H9 (cell line): ENCODE results near the gene CRY2. TPM values are rescaled to one million over a fixed set of nuclear protein-coding genes. Genes with fewer than 3 reads are reported as not detected.

ENCODE experiments used
- DNase-seq: peaks from one replicate; pipeline ENCODE4 v3.0.0-alpha.2; 2017
- H2AFZ ChIP-seq: one replicate; pipeline ENCODE4 v1.6.1; 2013; ENCODE audit warnings: mild to moderate bottlenecking, low read length, control low read depth, moderate library complexity
- H2AK5ac ChIP-seq: 2 replicates; pipeline ENCODE4 v1.6.1; 2013; ENCODE audit warnings: low read length, control low read depth, mixed read lengths; ENCODE audit not compliant: insufficient read length
- H2BK120ac ChIP-seq: one replicate; pipeline ENCODE4 v1.6.1; 2013; ENCODE audit warnings: low read depth, mild to moderate bottlenecking, low read length, control low read depth, inconsistent platforms; ENCODE audit not compliant: poor library complexity, severe bottlenecking
- H2BK12ac ChIP-seq: 2 replicates; pipeline ENCODE4 v1.6.1; 2013; ENCODE audit warnings: low read length, control low read depth, mixed read lengths, low read depth; ENCODE audit not compliant: insufficient read length
- H2BK15ac ChIP-seq: 2 replicates; pipeline ENCODE4 v1.6.1; 2013; ENCODE audit warnings: low read depth, low read length, control low read depth
- H2BK20ac ChIP-seq: one replicate; pipeline ENCODE4 v1.6.1; 2013; ENCODE audit warnings: low read depth, mild to moderate bottlenecking, low read length, control low read depth, inconsistent platforms; ENCODE audit not compliant: poor library complexity, severe bottlenecking
- H2BK5ac ChIP-seq: 2 replicates; pipeline ENCODE4 v1.6.1; 2013; ENCODE audit warnings: low read length, control low read depth, mixed read lengths; ENCODE audit not compliant: insufficient read length
- H3K14ac ChIP-seq: 2 replicates; pipeline ENCODE4 v1.6.1; 2013; ENCODE audit warnings: low read length, control low read depth; ENCODE audit not compliant: insufficient read depth
- H3K18ac ChIP-seq: 2 replicates; pipeline ENCODE4 v1.6.1; 2013; ENCODE audit warnings: low read depth, mild to moderate bottlenecking, mixed read lengths, low read length, control low read depth; ENCODE audit not compliant: insufficient read length
- H3K23ac ChIP-seq: 2 replicates; pipeline ENCODE4 v1.6.1; 2013; ENCODE audit warnings: low read length, control low read depth, mixed read lengths, low read depth; ENCODE audit not compliant: insufficient read length
- H3K23me2 ChIP-seq: 2 replicates; pipeline ENCODE4 v1.6.1; 2013; ENCODE audit warnings: low read depth, mild to moderate bottlenecking, mixed read lengths, low read length, control low read depth; ENCODE audit not compliant: insufficient read length, poor library complexity, severe bottlenecking
- H3K27ac ChIP-seq: 2 replicates; pipeline ENCODE4 v1.5.1; 2013; ENCODE audit warnings: low read length, control low read depth, mixed read lengths, low read depth; ENCODE audit not compliant: insufficient read length
- H3K27me3 ChIP-seq: 2 replicates; pipeline ENCODE4 v1.6.1; 2013; ENCODE audit warnings: low read length, control low read depth, inconsistent platforms; ENCODE audit not compliant: insufficient read depth
- H3K4ac ChIP-seq: 2 replicates; pipeline ENCODE4 v1.6.1; 2013; ENCODE audit warnings: low read depth, mild to moderate bottlenecking, control low read depth, inconsistent platforms, low read length, moderate library complexity
- H3K4me1 ChIP-seq: 2 replicates; pipeline ENCODE4 v1.6.1; 2013; ENCODE audit warnings: low read length, control low read depth, inconsistent platforms; ENCODE audit not compliant: insufficient read depth
- H3K4me2 ChIP-seq: 2 replicates; pipeline ENCODE4 v1.6.1; 2013; ENCODE audit warnings: low read length, control low read depth, mixed read lengths; ENCODE audit not compliant: insufficient read length, insufficient read depth
- H3K56ac ChIP-seq: 2 replicates; pipeline ENCODE4 v1.6.1; 2013; ENCODE audit warnings: low read depth, mild to moderate bottlenecking, mixed read lengths, low read length, control low read depth; ENCODE audit not compliant: insufficient read length
- H3K79me1 ChIP-seq: 2 replicates; pipeline ENCODE4 v1.6.1; 2013; ENCODE audit warnings: low read depth, mild to moderate bottlenecking, moderate library complexity, low read length, control low read depth, inconsistent platforms; ENCODE audit not compliant: insufficient read depth, poor library complexity, severe bottlenecking
- H3K79me2 ChIP-seq: 2 replicates; pipeline ENCODE4 v1.6.1; 2013; ENCODE audit warnings: low read length, control low read depth, inconsistent platforms; ENCODE audit not compliant: insufficient read depth
- H3K9ac ChIP-seq: 2 replicates; pipeline ENCODE4 v1.6.1; 2013; ENCODE audit warnings: low read length, control low read depth, mixed read lengths; ENCODE audit not compliant: insufficient read length; ENCODE audit errors: extremely low read depth
- H3K9me3 ChIP-seq: one replicate; pipeline ENCODE4 v1.6.1; 2013; ENCODE audit warnings: low read depth, low read length, inconsistent platforms; ENCODE audit not compliant: control insufficient read depth
- H3T11ph ChIP-seq: one replicate; pipeline ENCODE4 v1.6.1; 2013; ENCODE audit warnings: mild to moderate bottlenecking, low read length, control low read depth, inconsistent platforms
- H4K20me1 ChIP-seq: one replicate; pipeline ENCODE4 v1.6.1; 2013; ENCODE audit not compliant: control insufficient read depth, insufficient read length, insufficient read depth
- H4K5ac ChIP-seq: 2 replicates; pipeline ENCODE4 v1.6.1; 2013; ENCODE audit warnings: low read depth, mild to moderate bottlenecking, mixed read lengths, low read length, control low read depth; ENCODE audit not compliant: insufficient read length
- H4K8ac ChIP-seq: replicated peaks from 2 replicates; pipeline ENCODE4 v1.6.1; 2013; ENCODE audit warnings: low read length, control low read depth, mixed read lengths, low read depth; ENCODE audit not compliant: insufficient read length
- H4K91ac ChIP-seq: 2 replicates; pipeline ENCODE4 v1.6.1; 2013; ENCODE audit warnings: low read depth, mild to moderate bottlenecking, moderate library complexity, mixed read lengths, low read length, control low read depth; ENCODE audit not compliant: insufficient read length
- H3K27ac Mint-ChIP-seq, 3 experiments: 2 replicates in 2 of 3; 3 replicates in 1 of 3; pipeline ENCODE4 v1.8.0; 2020 to 2021; ENCODE audit warnings: mixed read lengths in 3 of 3, mild to moderate bottlenecking in 1 of 3, moderate library complexity in 1 of 3
- H3K27me3 Mint-ChIP-seq: 2 replicates; pipeline ENCODE4 v1.8.0; 2021; ENCODE audit warnings: low read depth, mild to moderate bottlenecking, moderate library complexity, mixed read lengths
- H3K36me3 Mint-ChIP-seq, 3 experiments: 2 replicates in 2 of 3; 3 replicates in 1 of 3; pipeline ENCODE4 v1.8.0; 2020 to 2021; ENCODE audit warnings: low read depth in 3 of 3, mixed read lengths in 3 of 3; ENCODE audit not compliant: insufficient read depth in 1 of 3
- H3K4me1 Mint-ChIP-seq, 2 experiments: 2 replicates each; pipeline ENCODE4 v1.8.0; 2020; ENCODE audit warnings: mixed read lengths in 2 of 2
- H3K4me3 Mint-ChIP-seq, 2 experiments: 2 replicates in 1 of 2; 3 replicates in 1 of 2; pipeline ENCODE4 v1.8.0; 2020 to 2021; ENCODE audit warnings: mild to moderate bottlenecking in 2 of 2, mixed read lengths in 2 of 2, moderate library complexity in 1 of 2
- H3K9me3 Mint-ChIP-seq, 2 experiments: 2 replicates in 1 of 2; 3 replicates in 1 of 2; pipeline ENCODE4 v1.8.0; 2020; ENCODE audit warnings: mild to moderate bottlenecking in 2 of 2, mixed read lengths in 2 of 2, moderate library complexity in 1 of 2
- CTCF ChIP-seq: fragments of 200-600 bp; sonication (generic); conservative IDR thresholded peaks from 3 replicates; pipeline ENCODE4 v1.8.0; 2021; ENCODE audit warnings: antibody characterized with exemption, mild to moderate bottlenecking
- WGBS: extraction: QIAGEN DNeasy Blood & Tissue Kit; methylation state at CpG from one replicate; pipeline ENCODE4 v1.1.7; 2013; ENCODE audit warnings: missing lambda C conversion rate, low lambda C conversion rate, mixed read lengths; ENCODE audit not compliant: insufficient read length; ENCODE audit errors: extremely low coverage; 5-methylcytosine and 5-hydroxymethylcytosine counted together
- total RNA-seq: library from RNA; stranded (reverse); gene quantifications from 2 replicates; pipeline ENCODE4 v1.2.1, GENCODE V29; 2021

Gene CRY2
- total RNA-seq, 1 experiment from 2014 or later: 14.4 TPM

- no CpG with 5 or more reads among the region's 6 CpGs for WGBS
- Histone ChIP-seq H2BK120ac (no peak overlapping the region), H4K91ac (no peak overlapping the region), H3K4me1 (no peaks in the 10 kb centered on the region), H3K27ac (no peak overlapping the region), H2AK5ac (no peak overlapping the region), H2BK15ac (no peak overlapping the region), H3K4ac (no peak overlapping the region), H3K18ac (no peak overlapping the region), H3K9me3 (no peaks in the 10 kb centered on the region), H3K14ac (no peak overlapping the region), H2BK5ac (no peak overlapping the region), H3K56ac (no peak overlapping the region), H3K9ac (no peak overlapping the region), H3T11ph (no peak overlapping the region), H2BK12ac (no peak overlapping the region), H3K27me3 (no peaks in the 10 kb centered on the region; the same call in 1 of the 2 replicates), H4K5ac (no peak overlapping the region), H4K8ac (no peak overlapping the region), H3K79me2 (no peaks in the 10 kb centered on the region), H3K79me1 (no peaks in the 10 kb centered on the region), H3K23ac (no peak overlapping the region), H2AFZ (no peak overlapping the region), H2BK20ac (no peak overlapping the region), H3K23me2 (peaks cover 10% of the 10 kb centered on the region), H4K20me1 (no peaks in the 10 kb centered on the region), H3K4me2 (no peak overlapping the region)
- TF ChIP-seq CTCF: no peak
- Mint-ChIP-seq H3K36me3 (peaks cover 10 to 36% (median 19%) of the 10 kb centered on the region in 3 experiments), H3K27me3 (peaks cover 6% of the 10 kb centered on the region), H3K4me3 (no peak overlapping the region; a peak in 1 of 5 replicates), H3K4me1 (peaks cover 11 to 20% of the 10 kb centered on the region in 2 experiments), H3K9me3 (no peaks in the 10 kb centered on the region), H3K27ac (no peak overlapping the region; a peak in 1 of 7 replicates)
- no peak for DNase-seq
Measured at GRCh38 chr11:45901626-45902025, 54.4 kb downstream of the CRY2 start.
